GM21423 (cell line): ENCODE results near the gene FGF1.
A peak's percentile ranks its signal among the peaks of the same experiment; 100 is the strongest.

ENCODE experiments used
- ATAC-seq: cut with Tn5 transposase; IDR thresholded peaks from one replicate; pipeline ENCODE4 v1.9.1; 2021; ENCODE audit warnings: mild to moderate bottlenecking, moderate library complexity; ENCODE audit not compliant: unreplicated experiment

Gene FGF1

DNA sequence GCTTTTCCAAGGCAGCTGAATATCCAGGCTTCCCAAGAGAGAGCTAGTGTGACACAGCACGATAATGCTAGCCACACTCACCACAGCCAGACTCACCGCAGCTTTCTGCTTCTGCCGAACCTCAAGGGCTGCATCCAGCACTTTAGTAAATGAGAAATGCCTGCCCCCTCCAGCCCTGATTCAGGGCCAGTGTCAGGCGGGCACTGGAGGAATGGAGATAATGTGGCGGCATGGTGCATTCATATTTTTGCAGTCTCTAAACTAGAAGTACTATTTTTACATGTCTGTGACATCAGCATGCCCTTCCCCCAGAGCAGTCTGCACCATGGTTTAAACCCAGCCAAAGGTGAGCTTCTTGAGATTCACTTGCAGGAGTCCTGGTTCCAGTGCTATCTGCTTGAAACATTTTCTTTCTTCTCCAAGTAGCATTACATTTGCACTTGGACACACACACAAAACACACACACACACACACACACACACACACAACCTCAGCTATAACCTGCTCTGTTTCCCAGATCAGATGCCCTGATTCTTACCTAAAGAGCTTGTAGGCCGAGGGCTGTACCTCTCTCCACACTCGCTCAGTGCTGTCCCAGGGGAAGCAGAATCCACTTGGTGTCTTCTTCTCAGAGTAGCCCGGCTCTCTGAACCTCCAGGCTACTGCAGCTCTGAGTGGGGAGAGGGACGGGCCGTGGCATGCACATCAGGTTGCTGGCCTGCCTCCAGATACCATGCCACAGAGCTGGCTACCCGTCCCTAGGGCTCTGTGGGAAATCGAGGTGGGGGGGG lies at the start of gene FGF1:
Gene FGF1 (minus strand): TSS at position 673 of the 792 bp plus-strand sequence. CDS start 71,963 bp downstream, outside the sequence.
- no peak for ATAC-seq

DNA sequence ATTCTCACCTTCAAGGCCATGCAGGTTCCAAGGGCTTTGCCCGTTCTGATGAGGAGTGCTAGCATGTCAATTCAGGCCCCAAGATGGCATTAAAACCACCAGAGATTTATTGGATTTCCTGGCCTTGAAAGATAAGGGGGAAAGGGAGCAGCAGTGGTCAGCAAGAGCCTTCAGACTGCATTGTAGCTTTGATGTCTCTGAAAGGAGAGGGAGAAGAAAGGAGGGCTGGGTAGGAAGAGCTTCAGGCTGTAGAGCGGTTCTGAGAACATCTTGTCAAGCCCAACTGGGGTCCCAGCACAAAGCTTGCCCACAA lies 41.8 kb upstream of the FGF1 start:
- ATAC-seq, result no peak

DNA sequence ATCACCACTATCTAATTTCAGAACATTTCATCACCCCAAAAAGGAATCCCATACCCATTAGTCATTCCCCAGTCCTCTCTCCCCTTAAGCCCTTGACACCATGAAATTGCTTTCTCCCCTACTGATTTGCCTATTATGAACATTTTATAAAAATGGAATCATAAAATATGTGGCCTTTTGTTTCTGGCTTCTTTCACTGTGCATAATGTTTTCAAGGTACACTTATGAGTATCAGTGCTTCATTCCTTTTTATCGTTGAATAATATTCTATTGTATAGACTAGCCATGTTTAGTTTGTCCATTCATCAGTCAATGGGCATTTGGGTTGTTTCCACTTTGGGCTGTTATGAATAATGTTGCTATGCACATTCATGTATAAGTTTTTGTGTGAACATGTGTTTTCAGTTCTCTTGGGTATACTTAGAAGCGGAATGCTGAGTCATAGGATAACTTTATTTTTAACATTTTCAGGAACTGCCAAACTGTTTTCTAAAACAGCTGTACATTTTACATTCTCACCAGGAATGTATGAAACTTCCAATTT lies 40.4 kb upstream of the FGF1 start:
- ATAC-seq, result no peak

DNA sequence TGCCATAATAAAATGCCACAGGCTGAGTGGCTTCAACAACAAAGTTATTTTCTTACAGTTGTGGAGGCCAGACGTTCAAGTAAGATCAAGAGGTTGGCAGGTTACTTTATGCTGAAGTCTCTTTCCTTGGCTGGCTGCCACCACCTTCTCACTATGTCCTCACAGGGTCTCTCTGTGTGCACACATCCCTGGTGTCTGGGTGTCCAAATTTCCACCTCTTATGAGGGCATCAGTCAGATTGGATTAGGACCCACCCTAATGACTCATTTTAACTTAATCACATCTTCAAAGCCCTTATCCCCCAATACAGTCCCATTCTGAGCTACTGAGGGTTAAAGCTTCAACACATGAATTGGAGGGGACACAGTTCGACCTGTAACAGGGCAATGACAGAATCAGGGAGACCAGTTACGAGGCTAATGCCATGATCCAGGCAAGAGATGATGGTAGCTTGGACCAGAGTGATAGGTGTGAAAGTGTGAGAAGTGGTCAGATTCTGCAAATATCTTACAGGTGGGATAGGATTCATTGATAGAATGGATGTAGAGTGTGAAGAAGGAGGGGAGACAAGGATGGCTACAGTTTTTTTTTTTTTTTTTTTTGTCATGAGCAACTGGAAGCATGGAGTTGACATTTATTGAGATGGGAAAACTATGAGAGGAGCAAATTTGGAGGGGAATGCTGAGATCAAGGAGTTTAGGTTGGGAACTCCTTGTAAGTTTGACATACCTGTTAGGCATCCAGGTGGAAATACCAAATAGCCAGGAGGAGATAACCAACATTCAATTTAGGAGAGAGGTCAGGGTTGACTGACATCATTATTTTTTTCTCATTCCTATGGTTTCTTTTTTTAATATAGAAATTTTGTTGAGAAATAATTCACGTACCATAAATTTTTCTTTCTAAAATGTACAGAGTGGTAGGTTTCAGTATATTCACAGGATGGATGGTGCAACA lies 39.6 kb upstream of the FGF1 start:
- no peak for ATAC-seq

DNA sequence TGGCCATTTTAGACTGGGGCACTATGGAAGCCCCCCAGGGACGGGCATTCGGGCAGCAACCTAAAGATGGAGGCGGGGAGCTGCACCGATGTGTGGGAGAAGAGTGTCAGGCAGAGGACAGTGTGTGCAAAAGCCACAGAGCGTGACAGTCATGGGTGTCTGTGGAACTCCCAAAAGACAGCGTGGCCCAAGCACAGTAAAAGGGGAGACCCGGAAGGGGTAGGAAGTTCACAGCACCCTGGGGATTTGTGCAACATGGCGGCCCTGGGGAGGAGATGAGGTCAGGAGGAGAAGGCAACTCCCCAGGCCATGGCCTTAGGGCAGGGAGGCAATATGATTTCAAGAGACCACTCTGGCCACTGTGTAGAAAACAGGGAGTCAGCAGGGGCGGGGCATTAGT lies 38.9 kb upstream of the FGF1 start:
- ATAC-seq, result no peak

DNA sequence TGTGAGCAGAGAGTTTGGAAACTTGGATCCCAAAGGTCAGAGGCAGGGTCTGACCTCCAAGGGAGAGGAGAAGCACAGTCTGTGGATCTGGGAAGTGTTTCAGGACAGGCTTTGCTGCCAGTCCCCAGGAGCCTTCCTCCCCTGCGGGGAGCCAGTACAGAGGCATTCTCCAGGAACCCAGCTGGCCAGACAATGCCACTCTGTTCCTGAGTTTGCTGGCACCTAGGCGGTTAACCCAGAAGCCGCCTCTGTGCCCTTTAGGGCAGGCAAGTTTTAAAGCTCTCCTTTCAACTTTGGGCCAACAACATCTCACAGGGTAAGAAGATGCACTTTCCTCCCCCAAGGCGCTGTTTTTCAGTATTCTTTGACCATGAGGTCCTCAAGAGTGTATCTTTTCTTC lies 37.0 kb upstream of the FGF1 start:
- ATAC-seq, result no peak

DNA sequence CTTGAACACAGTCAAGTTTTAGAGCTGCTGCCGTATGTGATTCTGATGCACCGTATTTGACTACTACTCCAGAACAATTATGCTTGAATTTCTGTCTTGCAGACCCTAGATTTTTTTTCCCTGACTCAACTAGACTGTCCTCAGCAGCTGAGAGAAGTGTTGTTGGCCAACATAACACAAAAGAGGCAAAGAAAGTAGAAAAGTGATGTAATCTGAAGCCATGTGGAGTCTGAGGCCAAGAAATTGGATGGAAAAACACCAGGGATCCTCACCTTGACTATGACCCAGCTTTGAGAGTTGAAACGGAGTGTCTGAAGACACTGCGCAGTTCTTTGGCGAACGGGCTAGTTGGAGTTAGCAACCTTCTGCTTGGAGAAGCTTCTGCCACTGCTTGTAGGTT lies 36.3 kb upstream of the FGF1 start:
- ATAC-seq, result no peak

DNA sequence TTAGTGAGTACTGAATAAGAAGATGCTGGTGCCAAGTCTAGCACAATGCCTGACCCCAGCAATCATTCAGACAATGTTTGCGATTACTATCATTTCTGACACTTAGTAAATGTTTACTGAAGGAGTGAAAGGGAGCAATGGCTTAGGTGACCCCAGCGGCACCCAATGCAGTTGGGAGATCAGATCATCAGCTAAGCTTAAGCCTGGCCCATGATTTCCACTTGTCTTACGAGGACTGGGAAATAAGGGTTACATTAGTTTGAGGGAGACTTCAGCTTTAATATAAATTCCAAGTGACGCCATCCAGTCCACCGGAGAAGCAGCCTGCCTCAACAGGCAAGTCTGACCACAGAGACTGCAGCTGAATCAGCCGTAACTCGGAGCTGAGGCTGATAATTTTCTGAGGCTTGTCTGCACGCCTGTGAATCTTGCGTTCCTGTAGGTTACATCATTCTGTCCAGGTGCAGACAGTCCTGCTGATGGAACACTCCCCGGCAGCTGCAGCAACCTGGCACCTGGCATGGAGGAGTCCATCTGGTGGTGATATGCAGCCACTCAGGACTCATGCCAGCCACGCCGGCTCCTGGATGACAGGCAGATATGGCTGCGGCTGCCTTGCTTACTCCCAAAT lies 34.9 kb upstream of the FGF1 start:
- no peak for ATAC-seq

DNA sequence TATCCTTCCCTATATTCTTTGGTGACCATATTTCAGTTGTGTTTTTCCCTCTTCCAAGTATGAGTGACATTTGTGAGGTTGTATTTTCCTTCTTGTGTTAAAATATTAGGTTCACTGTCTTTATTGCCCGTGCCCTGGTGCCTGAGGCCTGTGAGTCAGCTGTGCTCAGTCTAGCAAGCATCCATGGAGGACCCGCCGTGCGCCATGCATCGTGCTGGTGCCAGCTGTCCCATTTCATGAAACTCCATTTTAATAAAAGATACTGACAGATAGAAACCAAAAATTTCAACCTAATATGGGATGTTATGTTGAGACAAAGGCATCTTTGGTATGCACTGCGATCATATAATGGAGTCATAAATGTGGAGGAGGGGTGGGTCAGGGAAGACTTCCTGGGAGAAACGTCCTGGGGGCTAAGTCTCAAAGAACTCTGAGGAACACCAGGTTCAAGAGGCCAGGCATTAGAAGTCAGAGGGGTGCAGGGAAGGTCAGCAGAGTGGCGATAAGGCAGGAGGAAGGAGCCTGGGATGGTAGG lies 34.0 kb upstream of the FGF1 start:
- no peak for ATAC-seq

DNA sequence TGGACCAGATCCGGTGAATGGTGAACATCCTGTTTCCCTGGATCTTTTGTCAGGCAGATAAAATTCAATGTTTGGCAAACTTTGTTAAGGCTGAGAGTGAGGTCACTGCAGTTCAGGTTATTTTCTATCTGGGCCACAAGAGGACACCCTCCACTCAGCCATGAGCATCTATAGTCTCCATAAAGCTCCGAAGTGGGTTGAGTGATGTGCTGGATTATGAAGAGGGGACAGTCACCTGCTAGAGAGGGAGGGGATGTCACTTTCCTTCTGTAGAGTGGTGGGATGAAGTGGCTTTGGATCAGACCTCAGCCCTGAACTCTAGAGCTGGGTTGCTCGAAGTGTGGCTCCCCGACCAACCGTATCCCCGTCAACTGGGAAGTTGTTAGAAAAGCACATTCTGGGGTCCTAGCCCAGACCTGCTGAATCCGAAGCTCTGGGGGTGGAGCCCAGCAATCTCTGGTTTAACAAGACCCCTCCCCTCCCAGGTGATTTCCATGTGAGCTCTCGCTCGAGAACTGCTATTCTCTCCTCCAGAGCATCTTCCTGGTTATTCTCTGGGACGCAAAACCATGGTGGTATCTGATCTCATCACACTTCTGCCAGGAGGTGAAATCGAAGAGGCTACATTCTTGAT lies 31.8 kb upstream of the FGF1 start:
- no peak for ATAC-seq

DNA sequence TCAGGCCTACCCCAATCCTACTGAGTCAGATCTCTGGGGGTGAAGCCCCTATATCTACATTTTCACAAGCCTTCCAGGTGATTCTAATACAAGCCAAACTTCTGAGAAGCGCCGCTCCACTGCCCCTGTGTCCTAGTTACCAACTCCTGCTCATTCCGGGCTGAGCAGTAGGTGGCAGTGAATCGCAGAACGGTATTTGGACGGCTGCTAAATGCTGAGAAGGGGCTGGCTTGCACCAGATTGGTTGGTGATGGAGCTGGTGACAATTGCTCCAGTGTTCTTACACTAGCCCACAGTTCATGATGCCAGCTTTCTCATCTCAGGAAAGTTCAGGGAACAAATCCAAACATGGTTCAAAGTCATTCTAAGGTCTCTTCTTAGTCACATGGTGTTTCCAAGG lies 31.1 kb upstream of the FGF1 start:
- peak; percentile 54 for ATAC-seq

DNA sequence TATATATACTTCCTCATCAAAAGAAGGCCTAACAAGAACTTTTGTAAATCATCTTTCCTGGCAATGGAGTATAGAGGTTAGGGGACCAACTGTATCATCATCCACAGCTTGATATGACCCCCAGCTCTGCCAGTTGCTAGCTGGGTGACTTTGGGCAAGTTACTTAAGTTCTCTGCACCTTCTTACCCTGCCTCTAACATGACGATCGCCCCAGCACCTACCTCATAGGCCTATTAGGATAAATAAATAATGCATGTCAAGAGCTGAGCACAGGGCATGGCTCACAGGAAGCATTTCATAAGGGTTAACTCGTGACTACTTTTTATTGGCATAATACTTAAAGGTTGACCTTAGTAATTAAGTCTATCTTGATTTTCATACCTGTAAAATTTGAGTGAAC lies 29.4 kb upstream of the FGF1 start:
- ATAC-seq, result no peak

DNA sequence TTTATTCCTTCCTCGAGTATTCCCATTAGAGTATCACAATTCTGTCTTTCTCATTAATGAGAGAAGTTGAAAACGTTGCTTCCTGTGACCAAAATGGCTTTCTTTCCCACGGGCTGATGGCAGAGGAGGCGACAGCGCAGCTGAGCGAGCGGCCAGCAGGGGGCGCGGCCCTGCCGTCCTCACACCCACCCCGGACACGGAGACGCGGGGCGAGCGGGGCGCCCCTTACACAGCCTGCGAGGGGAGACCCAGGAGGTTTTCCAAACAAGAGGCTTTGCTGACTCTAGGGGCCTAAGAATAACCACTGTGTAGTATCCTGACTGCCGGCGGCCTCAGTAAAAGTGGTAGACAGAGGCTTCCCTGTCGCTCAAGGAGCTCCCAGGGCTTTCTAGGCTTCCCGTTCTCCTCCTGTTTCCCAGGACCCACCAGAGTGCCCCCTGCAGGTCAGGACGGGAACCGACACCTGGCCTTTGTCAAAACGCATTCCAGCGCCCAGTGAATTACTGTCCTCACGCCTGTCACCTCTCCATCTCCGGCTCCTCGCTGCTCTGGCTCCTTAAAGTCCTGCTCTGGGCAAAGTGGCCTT lies 27.3 kb upstream of the FGF1 start:
- ATAC-seq, result peak; percentile 97

DNA sequence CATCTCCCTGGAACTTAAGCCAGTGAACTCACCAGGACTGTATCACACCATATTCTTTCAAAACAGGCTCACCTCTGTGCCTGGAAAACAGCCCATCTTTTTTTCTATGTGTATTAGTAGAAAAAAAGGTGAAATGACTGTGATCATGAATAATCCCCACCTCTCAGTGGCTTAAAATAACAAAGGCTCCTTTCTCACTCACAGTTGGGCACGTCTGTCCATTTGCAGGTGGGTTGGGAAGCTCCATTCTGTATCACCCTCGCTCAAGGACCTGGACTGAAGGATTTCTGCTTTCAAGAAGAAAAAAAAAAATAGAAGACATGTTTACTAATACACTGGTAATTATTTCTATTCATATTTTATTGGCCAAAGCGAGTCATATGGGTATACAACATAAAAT lies 17.3 kb upstream of the FGF1 start:
- ATAC-seq, result no peak

DNA sequence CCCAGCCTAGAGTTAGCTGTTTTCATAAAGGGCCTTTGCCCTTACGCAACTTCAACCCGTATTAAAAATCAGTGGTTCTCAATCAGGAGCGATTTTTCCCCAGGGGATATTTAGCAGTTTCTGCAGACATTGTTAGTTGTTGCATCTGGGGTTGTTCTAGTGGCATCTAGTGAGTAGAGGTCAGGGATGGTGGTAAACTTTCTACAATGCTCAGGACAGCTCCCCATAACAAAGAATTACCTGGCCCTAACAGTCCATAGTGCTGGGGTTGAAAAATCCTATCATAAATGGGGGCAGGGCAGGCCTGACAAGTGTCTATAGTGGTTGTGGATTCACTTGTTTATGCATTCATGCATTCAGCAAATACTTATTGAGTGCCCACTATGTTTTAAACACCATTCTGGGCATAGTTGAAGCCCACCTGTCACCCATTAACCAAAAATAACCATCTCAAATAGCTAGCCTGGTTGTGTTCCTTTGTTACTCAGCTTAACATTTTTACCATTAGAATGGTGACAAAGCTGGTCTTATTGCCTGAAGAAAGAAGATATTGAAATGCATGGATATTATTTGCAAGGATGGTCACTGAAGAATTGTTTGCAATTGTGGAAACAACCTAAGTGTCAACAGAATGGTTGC lies 15.9 kb upstream of the FGF1 start:
- ATAC-seq, result no peak

DNA sequence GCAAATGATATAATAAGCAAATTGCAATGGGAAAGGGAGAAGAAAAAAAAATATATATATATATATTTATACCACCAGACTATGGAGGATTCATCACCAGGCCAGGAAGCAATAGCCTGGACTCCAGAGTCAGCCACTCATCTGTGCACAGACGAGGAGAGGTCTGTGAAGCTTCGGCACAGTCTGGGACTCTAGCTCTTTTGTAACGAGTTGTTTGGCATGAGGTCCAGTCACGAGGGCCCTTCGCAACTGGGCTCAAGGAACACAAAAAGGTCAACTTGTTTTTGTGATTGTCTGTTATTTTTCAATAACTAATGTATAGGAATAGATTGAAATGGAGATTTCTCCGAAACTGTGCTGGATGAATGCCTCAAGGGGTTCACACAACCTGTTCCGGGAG lies 14.7 kb upstream of the FGF1 start:
- no peak for ATAC-seq

DNA sequence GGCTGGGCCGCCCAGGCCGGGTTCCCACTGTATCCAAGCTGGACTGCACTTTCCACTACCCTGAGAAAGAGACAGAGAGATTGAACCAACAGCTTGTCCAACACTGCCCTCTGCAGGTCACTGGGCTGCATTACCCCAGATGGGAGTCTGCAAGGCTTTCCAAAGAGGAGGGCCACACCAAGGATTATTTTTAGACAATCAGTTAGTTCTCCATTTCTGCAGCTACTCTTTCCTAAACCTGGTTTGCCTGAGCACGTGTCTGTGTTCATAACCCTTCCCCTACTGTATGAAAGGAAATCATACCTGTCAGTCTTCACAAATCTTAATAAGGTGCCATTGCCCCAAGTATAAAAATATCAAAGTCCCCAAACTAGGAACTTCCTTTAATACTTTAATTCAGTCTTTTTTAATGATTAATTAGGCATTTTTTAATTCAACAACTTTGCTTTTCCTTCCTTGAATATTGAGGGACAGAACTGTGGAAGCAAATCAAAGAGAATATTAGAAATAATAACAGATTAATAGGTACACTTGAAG lies 13.4 kb upstream of the FGF1 start:
- no peak for ATAC-seq

DNA sequence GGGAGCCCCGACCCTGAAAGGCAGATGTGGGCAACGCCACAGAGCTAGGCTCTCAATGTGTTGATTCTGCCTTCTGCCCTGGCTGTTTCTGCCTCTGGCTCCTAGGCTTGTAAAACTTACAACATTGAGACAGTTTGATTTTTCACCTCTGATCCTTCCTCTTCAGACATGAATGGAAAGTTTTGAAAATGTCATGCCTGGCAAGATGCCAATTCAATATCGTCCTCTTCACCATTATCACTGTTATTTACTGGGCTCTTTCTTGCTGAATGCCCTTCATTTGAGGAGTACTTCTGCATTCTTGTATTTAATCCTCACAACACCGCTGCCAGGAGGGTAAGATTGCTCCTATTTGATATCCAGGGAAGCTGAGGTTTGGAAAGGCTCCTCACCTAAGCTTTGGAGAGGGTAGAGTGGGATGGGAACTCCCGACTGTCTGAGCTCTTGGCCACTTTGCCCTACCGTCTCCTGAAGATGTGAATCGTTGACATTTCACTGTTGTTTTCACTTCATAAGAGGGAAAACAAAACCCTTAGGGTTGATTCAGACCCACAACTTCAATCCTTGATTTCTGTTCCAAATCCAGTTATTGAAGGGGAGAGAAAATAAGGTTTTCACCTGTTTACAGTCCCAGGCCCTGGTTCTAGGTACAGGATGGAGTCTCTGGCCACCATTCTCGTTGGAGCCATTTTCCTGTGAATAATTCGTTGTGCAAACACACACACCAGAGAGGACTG lies 12.7 kb upstream of the FGF1 start:
- no peak for ATAC-seq
